H1 (cell line): ENCODE results near the gene SGSM1. TPM values are rescaled to one million over a fixed set of nuclear protein-coding genes. Genes with fewer than 3 reads are reported as not detected.

ENCODE experiments used
- CTCF ChIA-PET: fragments of 300-600 bp; sonication (Branson Sonifier 250); formaldehyde crosslinking; loops from one replicate; lab custom pipeline; 2021; ENCODE audit not compliant: partially characterized antibody; lab: Charles Lee
- POLR2A ChIA-PET: fragments of 300-600 bp; sonication (Branson Sonifier 250); formaldehyde crosslinking; loops from one replicate; lab custom pipeline; 2021; ENCODE audit warnings: inconsistent platforms; ENCODE audit not compliant: partially characterized antibody; lab: Charles Lee
- DNase-seq, 2 experiments: peaks; one replicate each; pipeline versions ENCODE4 v3.0.0 to v3.0.0-alpha.2; 2010 to 2022; ENCODE audit warnings: low spot score in 2 of 2, low read depth in 1 of 2, mixed read lengths in 1 of 2
- FAIRE-seq: peaks from 2 replicates; lab custom pipeline; 2011; peaks lifted over from hg19 to GRCh38; lab: Jason Lieb, UNC
- H2AFZ ChIP-seq: 2 replicates; pipeline ENCODE4 v1.8.1; 2012; ENCODE audit warnings: low read length, inconsistent platforms
- H2AK5ac ChIP-seq: 2 replicates; pipeline ENCODE4 v1.6.1; 2013; ENCODE audit warnings: low read depth, low read length
- H2BK120ac ChIP-seq: replicated peaks from 2 replicates; pipeline ENCODE3; 2013; ENCODE audit warnings: low read depth, low read length, inconsistent platforms
- H2BK12ac ChIP-seq: 2 replicates; pipeline ENCODE4 v1.6.1; 2013; ENCODE audit warnings: low read depth, low read length
- H2BK15ac ChIP-seq: 2 replicates; pipeline ENCODE4 v1.6.1; 2013; ENCODE audit warnings: low read length
- H2BK20ac ChIP-seq: 2 replicates; pipeline ENCODE4 v1.6.1; 2013; ENCODE audit warnings: low read length
- H2BK5ac ChIP-seq: 2 replicates; pipeline ENCODE4 v1.6.1; 2013; ENCODE audit warnings: low read depth, low read length
- H3K14ac ChIP-seq: 2 replicates; pipeline ENCODE4 v1.6.1; 2013; ENCODE audit warnings: inconsistent platforms; ENCODE audit not compliant: insufficient read length
- H3K18ac ChIP-seq: 2 replicates; pipeline ENCODE4 v1.6.1; 2013; ENCODE audit warnings: low read length; ENCODE audit errors: extremely low read depth
- H3K23ac ChIP-seq: 2 replicates; pipeline ENCODE4 v1.6.1; 2013; ENCODE audit warnings: inconsistent platforms; ENCODE audit not compliant: insufficient read length
- H3K23me2 ChIP-seq: 2 replicates; pipeline ENCODE4 v1.6.1; 2013; ENCODE audit warnings: low read depth, low read length
- H3K27ac ChIP-seq: 2 replicates; pipeline ENCODE4 v1.6.1; 2011; ENCODE audit warnings: low read depth, low read length, inconsistent platforms
- H3K27me3 ChIP-seq, 4 experiments: replicated peaks in 1 of 4; 1 replicate in 1 of 4; 2 replicates in 3 of 4; pipeline versions ENCODE4 v1.6.1 to v1.8.1; 2011 to 2013; ENCODE audit warnings: low read length in 3 of 4, mild to moderate bottlenecking in 3 of 4, inconsistent platforms in 2 of 4, mixed read lengths in 2 of 4, moderate library complexity in 1 of 4; ENCODE audit not compliant: control insufficient read depth in 3 of 4, insufficient read depth in 3 of 4; ENCODE audit errors: extremely low read depth in 1 of 4
- H3K36me3 ChIP-seq, 4 experiments: 2 replicates each; pipeline versions ENCODE4 v1.6.1 to v1.8.1; 2011 to 2013; ENCODE audit warnings: mild to moderate bottlenecking in 4 of 4, low read length in 3 of 4, moderate library complexity in 2 of 4, control low read depth in 1 of 4, inconsistent platforms in 1 of 4; ENCODE audit not compliant: insufficient read depth in 4 of 4, control insufficient read depth in 2 of 4
- H3K4ac ChIP-seq: replicated peaks from 2 replicates; pipeline ENCODE3; 2013; ENCODE audit warnings: low read length, low read depth, mixed read lengths, inconsistent platforms; ENCODE audit not compliant: insufficient read length
- H3K4me1 ChIP-seq, 4 experiments: replicated peaks in 1 of 4; 1 replicate in 1 of 4; 2 replicates in 3 of 4; pipeline versions ENCODE4 v1.6.1 to v1.8.1; 2011 to 2013; ENCODE audit warnings: low read length in 3 of 4, inconsistent platforms in 2 of 4, mixed read lengths in 1 of 4; ENCODE audit not compliant: insufficient read depth in 4 of 4, control insufficient read depth in 3 of 4
- H3K4me2 ChIP-seq, 2 experiments: 2 replicates each; pipeline versions ENCODE4 v1.6.1 to v1.8.1; 2011 to 2013; ENCODE audit warnings: low read depth in 2 of 2, low read length in 2 of 2, control low read depth in 1 of 2, inconsistent platforms in 1 of 2, mild to moderate bottlenecking in 1 of 2; ENCODE audit not compliant: insufficient read depth in 1 of 2
- H3K4me3 ChIP-seq, 4 experiments: fragments of 200-600, 300-600 bp in 1 of 4; sonication (generic), shearing (Covaris generic), sonication (Bioruptor Twin) in 1 of 4; 2 replicates each; pipeline versions ENCODE4 v1.5.1 to v1.8.1; 2011 to 2016; ENCODE audit warnings: low read length in 4 of 4, low read depth in 3 of 4, control low read depth in 2 of 4, inconsistent platforms in 2 of 4, mild to moderate bottlenecking in 2 of 4, mixed read lengths in 1 of 4, moderate library complexity in 1 of 4; ENCODE audit not compliant: insufficient read depth in 2 of 4; ENCODE audit errors: extremely low read depth in 1 of 4
- H3K56ac ChIP-seq: replicated peaks from 2 replicates; pipeline ENCODE3; 2013; ENCODE audit warnings: low read depth, mild to moderate bottlenecking, mixed read lengths, low read length, inconsistent platforms; ENCODE audit not compliant: insufficient read length
- H3K79me1 ChIP-seq: 2 replicates; pipeline ENCODE4 v1.6.1; 2013; ENCODE audit warnings: low read depth, low read length, control low read depth
- H3K79me2 ChIP-seq, 2 experiments: 2 replicates each; pipeline versions ENCODE4 v1.6.1 to v1.8.1; 2012 to 2013; ENCODE audit warnings: low read length in 2 of 2, mild to moderate bottlenecking in 2 of 2, inconsistent platforms in 1 of 2; ENCODE audit not compliant: insufficient read depth in 2 of 2, control insufficient read depth in 1 of 2
- H3K9ac ChIP-seq, 4 experiments: replicated peaks in 1 of 4; 1 replicate in 1 of 4; 2 replicates in 3 of 4; pipeline versions ENCODE4 v1.6.1 to v1.8.1; 2011 to 2013; ENCODE audit warnings: low read depth in 3 of 4, low read length in 3 of 4, control low read depth in 2 of 4, mild to moderate bottlenecking in 2 of 4, moderate library complexity in 2 of 4, inconsistent platforms in 1 of 4; ENCODE audit errors: extremely low read depth in 1 of 4
- H3K9me3 ChIP-seq, 2 experiments: 2 replicates each; pipeline versions ENCODE4 v1.6.1 to v1.8.1; 2012 to 2013; ENCODE audit warnings: mild to moderate bottlenecking in 2 of 2, moderate library complexity in 2 of 2, control low read depth in 1 of 2, inconsistent platforms in 1 of 2, low read depth in 1 of 2, low read length in 1 of 2, mixed read lengths in 1 of 2; ENCODE audit not compliant: insufficient read depth in 2 of 2
- H4K20me1 ChIP-seq, 2 experiments: replicated peaks in 1 of 2; 2 replicates each; pipeline versions ENCODE3 to v1.8.1; 2011 to 2013; ENCODE audit warnings: inconsistent platforms in 2 of 2, low read length in 2 of 2, mild to moderate bottlenecking in 1 of 2; ENCODE audit not compliant: insufficient read depth in 2 of 2, control insufficient read depth in 1 of 2
- H4K5ac ChIP-seq: 2 replicates; pipeline ENCODE4 v1.6.1; 2013; ENCODE audit warnings: low read length, low read depth, mixed read lengths, inconsistent platforms; ENCODE audit not compliant: insufficient read length
- H4K8ac ChIP-seq: 2 replicates; pipeline ENCODE4 v1.8.0; 2013; ENCODE audit warnings: mild to moderate bottlenecking, moderate library complexity, low read length, inconsistent platforms; ENCODE audit not compliant: insufficient read depth; ENCODE audit errors: extremely low read depth
- H4K91ac ChIP-seq: replicated peaks from 2 replicates; pipeline ENCODE3; 2013; ENCODE audit warnings: low read length, mixed read lengths, inconsistent platforms; ENCODE audit not compliant: insufficient read length
- HDAC2 ChIP-seq, 2 experiments: fragments of 300-600 bp in 1 of 2; sonication (generic) in 1 of 2; IDR thresholded peaks; 2 replicates each; pipeline ENCODE4 v1.6.1; 2011 to 2012; ENCODE audit warnings: low read depth in 2 of 2, low read length in 2 of 2, mild to moderate bottlenecking in 2 of 2, moderate library complexity in 2 of 2, borderline replicate concordance in 1 of 2, inconsistent platforms in 1 of 2
- KDM1A ChIP-seq: fragments of 200-600, 300-600 bp; sonication (generic); IDR thresholded peaks from 2 replicates; pipeline ENCODE4 v1.7.1; 2016; ENCODE audit warnings: mild to moderate bottlenecking, low read length, borderline replicate concordance
- WGBS, 2 experiments: shearing (Covaris generic) in 1 of 2; methylation state at CpG; one replicate each; pipeline versions ENCODE4 v1.1.6 to v1.1.7; 2013 to 2015; ENCODE audit warnings: low lambda C conversion rate in 2 of 2, mixed read lengths in 2 of 2, inconsistent platforms in 1 of 2, low coverage in 1 of 2, missing lambda C conversion rate in 1 of 2; ENCODE audit not compliant: insufficient replicate concordance in 2 of 2, insufficient coverage in 1 of 2, insufficient read length in 1 of 2; ENCODE audit errors: extremely low coverage in 1 of 2, missing lambda C conversion rate in 1 of 2; 5-methylcytosine and 5-hydroxymethylcytosine counted together
- polyA plus RNA-seq, 7 experiments: library from polyadenylated mRNA; depleted of rRNA in 3 of 7; stranded (reverse) in 5 of 7; unstranded in 2 of 7; fragments of >200 nt in 5 of 7; fragments of 200-250 nt in 2 of 7; gene quantifications; 1 replicate in 5 of 7; 2 replicates in 1 of 7; 4 replicates in 1 of 7; pipeline versions ENCODE4 v1.2.1 to v1.2.3, GENCODE V29; 2011 to 2013; ENCODE audit warnings: missing spikeins in 2 of 7, mixed read lengths in 2 of 7
- total RNA-seq: library from RNA; stranded (reverse); fragmentation: NEBNext Ultra II Directional; extraction: Animal tissue kit (Norgen Biotek cat#: 25700); gene quantifications from 2 replicates; pipeline ENCODE4 v1.2.1, GENCODE V29; 2021
- TF ChIP-seq, protein P1 (sequence below): IDR thresholded peaks from 2 replicates; pipeline ENCODE4 v1.6.1; 2012; ENCODE audit warnings: inconsistent platforms

The SGSM1 gene
- total and polyA plus RNA-seq, 2 of the 8 experiments (the other 6 are each of a cell fraction or from before 2014, with no cell fraction given) = 2.8 to 5.2 TPM

DNA sequence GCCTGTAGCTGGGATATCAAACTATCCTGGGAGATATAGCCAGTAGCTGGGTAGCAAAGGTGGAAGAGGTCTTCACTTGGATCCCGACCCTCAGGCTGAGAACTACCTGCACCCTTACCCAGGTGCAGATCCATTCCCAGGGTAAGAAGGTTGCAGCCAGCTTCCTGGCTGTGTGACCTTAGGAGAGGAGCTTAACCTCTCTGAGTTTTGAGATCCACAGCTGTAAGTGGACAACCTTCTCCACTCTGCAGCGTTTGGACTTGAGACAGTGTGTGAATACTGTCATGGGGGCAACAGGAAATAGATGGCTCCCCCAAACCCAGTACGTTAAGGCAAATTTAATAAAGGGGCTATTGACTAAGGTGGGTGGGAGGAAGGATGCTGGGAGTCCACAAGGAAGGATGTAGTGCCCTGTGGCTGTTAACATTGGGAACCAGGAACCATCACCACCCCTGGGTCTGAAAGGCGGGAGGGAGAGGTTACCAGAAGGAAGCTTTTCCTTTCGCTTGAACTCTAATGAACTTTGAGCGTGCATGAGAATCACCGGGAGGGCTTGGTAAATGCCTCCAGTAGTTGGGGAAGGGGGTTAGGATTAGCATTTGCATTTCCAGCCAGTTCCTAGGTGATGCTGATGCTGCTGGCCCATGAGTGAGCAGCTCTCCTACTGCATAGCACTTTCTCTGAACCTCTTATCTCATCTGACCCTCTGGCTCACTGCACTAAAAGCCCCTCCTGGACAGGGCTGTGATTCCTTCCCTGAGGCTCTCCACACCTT is 24.4 kb downstream of the SGSM1 start:
- Histone ChIP-seq H4K5ac (no peak overlapping the region), H4K8ac (no peak overlapping the region), H3K56ac (no peak overlapping the region), H2BK5ac (0 out of 2 replicates have a peak overlapping the region, but pooled peaks have one; percentile 57), H3K4me1 (peaks cover 9 to 23% (median 15%) of the 10 kb centered on the region in 4 experiments), H4K20me1 (peaks cover 3% of the 10 kb centered on the region in 2 experiments), H2BK15ac (no peak overlapping the region), H3K27ac (no peak overlapping the region), H3K23ac (no peak overlapping the region), H3K9ac (no peak overlapping the region), H3K14ac (no peak overlapping the region), H2AK5ac (no peak overlapping the region), H3K18ac (no peak overlapping the region), H3K4me3 (no peak overlapping the region), H3K79me1 (peaks cover 2% of the 10 kb centered on the region; the same call in 1 of the 2 replicates), H3K4ac (no peak overlapping the region), H2BK12ac (peak overlapping the region; percentile 88; the same call in 1 of the 2 replicates), H2BK20ac (0 out of 2 replicates have a peak overlapping the region, but pooled peaks have one; percentile 25), H3K23me2 (no peaks in the 10 kb centered on the region), H3K36me3 (no peaks in the 10 kb centered on the region), H3K4me2 (peak overlapping the region; percentile 44 to 50), H3K27me3 (no peaks in the 10 kb centered on the region), H3K9me3 (no peaks in the 10 kb centered on the region), H2BK120ac (no peak overlapping the region), H4K91ac (no peak overlapping the region), H2AFZ (no peak overlapping the region), H3K79me2 (no peaks in the 10 kb centered on the region)
- ChIA-PET CTCF (interaction anchor here (0.6 to 5.2 kb wide), 14 partner anchors 8 to 227 kb away, joined by 3 to 25 read pairs (median 6); no protein-coding TSS in a partner anchor), POLR2A (interaction anchor here (1.0 to 1.4 kb wide), 2 partner anchors 14 to 18 kb away, joined by 3 to 6 read pairs; no protein-coding TSS in a partner anchor)
- WGBS, 2 experiments = 55% methylated on average over 7 of the region's 7 CpGs; no CpG with 5 or more reads in 1 of the 2 experiments
- FAIRE-seq = peak; percentile 73
- peak; percentile 89 for TF ChIP-seq KDM1A
- TF ChIP-seq, protein P1, sequence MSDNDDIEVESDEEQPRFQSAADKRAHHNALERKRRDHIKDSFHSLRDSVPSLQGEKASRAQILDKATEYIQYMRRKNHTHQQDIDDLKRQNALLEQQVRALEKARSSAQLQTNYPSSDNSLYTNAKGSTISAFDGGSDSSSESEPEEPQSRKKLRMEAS = no peak
- TF ChIP-seq HDAC2 (IDR thresholded peaks at IDR 0.05; ENCODE audit: borderline replicate concordance in 1 of 2, low read depth in 2 of 2, low read length in 2 of 2) = peak in 1 of 2 experiments; percentile 65; a peak in 1 of 4 replicates
- DNase-seq = no peak
